ENCODE data around the gene EIPR1. TPM values are rescaled to one million over a fixed set of nuclear protein-coding genes. Genes with fewer than 3 reads are reported as not detected.

EIPR1 gene
- total and polyA plus RNA-seq, 10 of the 15 experiments (the other 5 are each of a cell fraction or from before 2014, with no cell fraction given): 23.6 to 61.2 (median 42.2) TPM

DNA sequence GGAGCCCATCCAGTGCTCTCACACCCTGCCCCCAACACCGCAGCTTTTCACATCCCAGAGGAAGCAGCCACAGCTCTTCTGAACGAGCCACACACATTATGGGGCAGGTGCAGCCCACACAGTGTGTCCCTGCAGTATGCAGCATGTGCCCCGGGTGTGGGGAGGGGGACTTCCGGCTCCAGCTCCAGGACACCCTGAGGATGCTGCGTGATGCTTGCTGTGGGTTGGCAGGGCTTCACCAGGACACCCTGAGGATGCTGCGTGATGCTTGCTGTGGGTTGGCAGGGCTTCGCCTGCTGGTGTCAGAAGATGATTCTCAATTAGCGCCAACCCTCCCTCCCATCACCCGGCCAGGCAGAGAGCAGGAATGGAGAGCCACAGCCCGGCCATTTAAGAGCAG, 193.9 kb downstream of the EIPR1 start (continued):
- no peak for TF ChIP-seq TCF12 (IDR thresholded peaks at IDR 0.05; ENCODE audit: low read depth, low read length)
- TF ChIP-seq POLR2AphosphoS5 (IDR thresholded peaks at IDR 0.05; ENCODE audit: low read length): no peak
- TF ChIP-seq, protein P1, sequence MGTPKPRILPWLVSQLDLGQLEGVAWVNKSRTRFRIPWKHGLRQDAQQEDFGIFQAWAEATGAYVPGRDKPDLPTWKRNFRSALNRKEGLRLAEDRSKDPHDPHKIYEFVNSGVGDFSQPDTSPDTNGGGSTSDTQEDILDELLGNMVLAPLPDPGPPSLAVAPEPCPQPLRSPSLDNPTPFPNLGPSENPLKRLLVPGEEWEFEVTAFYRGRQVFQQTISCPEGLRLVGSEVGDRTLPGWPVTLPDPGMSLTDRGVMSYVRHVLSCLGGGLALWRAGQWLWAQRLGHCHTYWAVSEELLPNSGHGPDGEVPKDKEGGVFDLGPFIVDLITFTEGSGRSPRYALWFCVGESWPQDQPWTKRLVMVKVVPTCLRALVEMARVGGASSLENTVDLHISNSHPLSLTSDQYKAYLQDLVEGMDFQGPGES (IDR thresholded peaks at IDR 0.05): no peak
- no peak for TF ChIP-seq ESRRA (IDR thresholded peaks at IDR 0.05; ENCODE audit: low read length)
- TF ChIP-seq NR2C2 (IDR thresholded peaks at IDR 0.05; ENCODE audit: borderline replicate concordance, control insufficient read depth, insufficient read length, low read depth): no peak

DNA sequence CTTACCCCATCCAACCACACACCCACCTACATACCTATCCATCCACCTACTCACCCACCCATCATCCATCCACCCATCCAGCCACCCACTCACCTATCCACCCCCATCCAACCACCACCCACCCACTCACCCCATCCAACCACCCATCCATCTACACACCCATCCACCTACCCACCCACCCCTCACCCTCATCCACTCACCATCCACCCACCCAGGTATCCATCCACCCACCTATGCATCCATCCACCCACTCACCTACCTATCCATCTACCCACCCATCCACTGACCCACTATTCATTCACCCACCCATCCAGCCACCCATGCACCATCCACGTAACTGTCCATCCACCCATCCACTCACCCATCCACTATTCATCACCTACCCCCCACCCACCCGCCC, 194.8 kb downstream of the EIPR1 start:
- in situ Hi-C loops (cut with MboI): no loop called here
- H3K4me1 ChIP-seq (ENCODE audit: control insufficient read depth, insufficient read depth, low read length): no peaks in the 10 kb centered on the region
- no peaks in the 10 kb centered on the region for H4K20me1 ChIP-seq (ENCODE audit: control insufficient read depth, insufficient read depth)
- H3K4me3 ChIP-seq: no peak overlapping the region
- CTCF ChIA-PET: no interaction called here
- TF ChIP-seq, protein P2, sequence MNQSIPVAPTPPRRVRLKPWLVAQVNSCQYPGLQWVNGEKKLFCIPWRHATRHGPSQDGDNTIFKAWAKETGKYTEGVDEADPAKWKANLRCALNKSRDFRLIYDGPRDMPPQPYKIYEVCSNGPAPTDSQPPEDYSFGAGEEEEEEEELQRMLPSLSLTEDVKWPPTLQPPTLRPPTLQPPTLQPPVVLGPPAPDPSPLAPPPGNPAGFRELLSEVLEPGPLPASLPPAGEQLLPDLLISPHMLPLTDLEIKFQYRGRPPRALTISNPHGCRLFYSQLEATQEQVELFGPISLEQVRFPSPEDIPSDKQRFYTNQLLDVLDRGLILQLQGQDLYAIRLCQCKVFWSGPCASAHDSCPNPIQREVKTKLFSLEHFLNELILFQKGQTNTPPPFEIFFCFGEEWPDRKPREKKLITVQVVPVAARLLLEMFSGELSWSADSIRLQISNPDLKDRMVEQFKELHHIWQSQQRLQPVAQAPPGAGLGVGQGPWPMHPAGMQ (IDR thresholded peaks at IDR 0.05; ENCODE audit: borderline replicate concordance): no peak
- no peak for TF ChIP-seq ATF7 (IDR thresholded peaks at IDR 0.05; ENCODE audit: low read depth)
- TF ChIP-seq TCF12 (IDR thresholded peaks at IDR 0.05; ENCODE audit: low read depth, low read length): no peak
- no peak for TF ChIP-seq HCFC1 (IDR thresholded peaks at IDR 0.05; ENCODE audit: low read length)
- TF ChIP-seq NBN (IDR thresholded peaks at IDR 0.05): no peak
- peaks cover 4% of the 10 kb centered on the region; the same call in 2 of the 3 replicates for H3K9me3 ChIP-seq (replicated peaks; ENCODE audit: control insufficient read depth, insufficient read depth, low read length)
- H3K27me3 ChIP-seq (replicated peaks in 1 of 2; ENCODE audit: control insufficient read depth in 2 of 2, insufficient read depth in 2 of 2, low read length in 1 of 2): no peaks in the 10 kb centered on the region
- POLR2A ChIA-PET: no interaction called here
- DNase-seq (ENCODE audit: low read depth, low spot score) (no peak), FAIRE-seq (no peak), ATAC-seq (no peak)
- H3K27ac ChIP-seq (ENCODE audit: control insufficient read depth, insufficient read depth): no peak overlapping the region
- H3K79me2 ChIP-seq (ENCODE audit: control insufficient read depth, insufficient read depth, low read length): no peaks in the 10 kb centered on the region
- no peak overlapping the region for H3K4me2 ChIP-seq (ENCODE audit: control insufficient read depth, insufficient read depth)
- no peaks in the 10 kb centered on the region; a peak in 2 of 4 replicates for H3K36me3 ChIP-seq (ENCODE audit: control insufficient read depth in 2 of 2, insufficient read depth in 2 of 2, low read length in 1 of 2)
- intact Hi-C loops (cut with micrococcal nuclease; ENCODE audit: unreplicated experiment): no loop called here
- WGBS (ENCODE audit: insufficient coverage, insufficient replicate concordance, low lambda C conversion rate, missing lambda C conversion rate): 100% methylated on average over 1 of the region's 2 CpGs
- SMC1A ChIA-PET (ENCODE audit: uncharacterized antibody, unreplicated experiment): no interaction called here
- RAD21 ChIA-PET (ENCODE audit: unreplicated experiment): no interaction called here
- H3K9ac ChIP-seq (ENCODE audit: control insufficient read depth, insufficient read depth, low read length): no peak overlapping the region
- no peak overlapping the region for H2AFZ ChIP-seq (ENCODE audit: control insufficient read depth, low read depth, low read length)
- BruUV-seq (replicated peaks): no TSS peak
